GM10847 (cell line): ENCODE measurements around the gene WFDC5.

Experiments
- POLR2A ChIP-seq: IDR thresholded peaks from 2 replicates; pipeline ENCODE4 v1.6.1; 2011; ENCODE audit not compliant: insufficient read length; ENCODE audit errors: extremely low read depth

WFDC5 gene

DNA sequence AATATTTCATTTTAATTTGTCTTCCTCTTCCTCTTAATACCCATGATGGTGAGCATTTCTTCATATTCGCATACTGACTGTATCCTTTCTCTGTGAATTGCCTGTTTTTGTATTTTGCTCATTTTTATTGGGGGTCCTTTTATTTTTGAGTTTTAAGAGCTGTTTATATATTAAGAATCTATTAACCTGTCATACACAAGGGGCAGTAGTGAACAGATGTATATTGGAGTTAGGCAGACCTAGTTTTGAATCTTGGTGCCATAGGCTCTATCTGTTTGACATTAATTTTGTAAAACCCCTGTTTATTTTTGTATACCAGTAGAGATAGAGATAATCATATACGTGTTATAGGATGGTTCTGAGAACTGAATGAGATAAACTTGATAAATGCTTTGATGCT is 3.1 kb upstream of the WFDC5 start:
- no peak for TF ChIP-seq POLR2A

DNA sequence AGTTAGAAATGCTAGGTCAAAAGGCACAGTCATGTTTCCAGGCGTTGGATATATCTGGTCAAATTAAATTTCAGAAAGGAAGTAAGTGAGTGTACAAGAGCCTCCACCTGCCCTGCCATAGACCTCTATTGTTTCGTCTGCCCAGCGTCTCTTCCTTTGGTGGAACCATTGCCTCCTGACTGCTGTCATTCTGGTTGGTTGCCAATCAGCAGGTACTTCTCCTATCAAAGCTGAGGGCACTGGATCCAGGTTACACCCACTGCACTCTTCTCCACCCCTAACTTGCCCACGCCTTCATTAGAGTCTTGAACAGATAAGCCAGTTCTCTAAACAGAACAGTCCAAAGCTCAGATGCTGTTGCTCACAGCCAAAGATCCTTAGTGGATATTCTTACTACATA is 2.6 kb upstream of the WFDC5 start:
- TF ChIP-seq POLR2A: no peak

DNA sequence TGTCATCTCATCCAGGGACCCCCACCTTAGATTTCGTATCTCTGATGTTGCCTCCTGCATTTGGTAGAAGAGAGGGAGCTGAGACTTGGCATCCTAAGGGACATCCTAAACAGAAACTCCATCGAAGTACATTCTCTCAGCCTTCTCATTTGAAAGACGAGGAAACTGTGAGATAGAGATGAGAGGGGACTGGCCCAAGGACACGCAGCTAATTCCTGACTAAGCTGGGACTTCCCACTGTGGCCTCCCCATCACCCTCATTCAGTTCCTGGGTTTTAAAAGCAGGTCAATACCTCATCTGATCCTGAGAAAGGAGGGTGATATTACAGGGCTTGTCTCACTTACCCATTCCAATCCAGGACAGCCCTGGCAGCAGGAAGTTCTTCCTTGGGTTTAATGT is 855 bp upstream of the WFDC5 start:
- TF ChIP-seq POLR2A: no peak

DNA sequence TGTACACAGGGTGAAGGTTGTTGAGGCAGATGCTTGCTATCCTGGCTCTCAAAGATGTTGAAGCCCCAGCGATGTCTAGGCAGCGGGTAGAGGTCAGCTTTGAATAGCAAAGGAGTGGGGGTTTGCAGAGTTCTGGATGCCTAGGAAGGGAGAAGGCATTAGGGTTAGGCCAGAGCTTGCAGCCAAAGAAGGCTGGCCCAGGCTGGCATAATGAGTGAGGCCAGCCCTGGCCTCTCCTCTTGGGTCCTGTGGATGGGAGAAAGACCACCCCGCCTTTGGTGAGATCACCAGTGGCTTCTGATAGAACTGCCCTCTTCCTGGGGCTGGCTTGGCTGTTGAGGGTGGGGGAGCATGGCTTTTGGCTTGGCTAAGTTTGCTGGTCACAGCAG is 406 bp upstream of the WFDC5 start:
- TF ChIP-seq POLR2A: no peak

DNA sequence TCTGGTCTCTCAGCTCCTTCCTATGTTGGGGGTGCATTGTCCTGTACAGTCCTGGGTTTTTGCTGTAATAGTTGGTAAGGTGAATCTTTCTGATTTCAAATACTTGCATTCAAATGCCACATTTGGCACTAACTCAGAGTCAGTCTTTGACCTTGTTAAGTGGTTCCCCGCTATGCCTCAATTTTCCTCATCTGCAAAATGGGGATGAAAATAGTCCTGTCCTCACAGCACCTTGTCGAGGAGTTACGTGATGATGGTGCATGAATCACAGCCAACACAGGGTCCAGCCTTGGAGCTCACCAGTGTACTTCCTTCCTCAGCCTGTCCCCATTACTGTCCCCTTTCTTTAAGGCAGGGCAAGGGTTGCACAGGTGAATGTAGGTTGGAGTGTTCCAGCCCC is 1.1 kb downstream of the WFDC5 start:
- no peak for TF ChIP-seq POLR2A

- no peak for TF ChIP-seq POLR2A
These were observed 2.2 kb downstream of the WFDC5 start for GRCh38 chr20:45112754-45113153.

DNA sequence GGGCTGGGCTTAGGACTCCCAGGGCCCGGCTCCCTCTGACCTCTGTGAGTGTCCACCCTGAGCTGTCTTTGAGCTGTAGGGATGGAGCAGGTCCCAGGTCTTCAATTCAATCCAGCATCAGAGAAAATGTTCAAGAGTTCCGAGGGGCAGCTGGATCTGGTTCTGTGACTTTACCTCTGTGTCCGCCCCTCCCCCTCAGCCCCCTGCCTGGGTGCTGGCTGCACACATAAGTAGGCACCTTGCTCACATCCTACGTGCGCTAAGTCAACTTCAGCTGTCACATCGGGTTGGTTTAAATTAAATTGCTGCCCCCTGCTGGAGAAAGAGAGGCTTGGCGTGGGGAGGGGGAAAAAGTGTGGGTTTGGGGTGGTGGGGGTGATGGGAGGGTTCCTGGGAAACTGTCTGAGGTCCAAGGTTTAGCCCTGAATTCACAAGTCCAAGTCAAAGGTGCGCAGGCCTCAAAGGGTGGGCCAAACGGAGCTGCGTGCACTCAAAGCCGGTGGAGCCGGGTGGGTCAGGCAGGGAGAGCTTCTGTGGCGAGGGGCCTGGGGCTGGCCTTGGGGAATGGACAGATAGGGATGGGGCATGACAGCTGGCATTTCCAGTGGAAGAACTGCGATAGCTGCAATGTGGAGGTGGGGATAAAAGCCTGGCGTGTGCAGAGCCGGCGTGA is 3.0 kb downstream of the WFDC5 start:
- no peak for TF ChIP-seq POLR2A

DNA sequence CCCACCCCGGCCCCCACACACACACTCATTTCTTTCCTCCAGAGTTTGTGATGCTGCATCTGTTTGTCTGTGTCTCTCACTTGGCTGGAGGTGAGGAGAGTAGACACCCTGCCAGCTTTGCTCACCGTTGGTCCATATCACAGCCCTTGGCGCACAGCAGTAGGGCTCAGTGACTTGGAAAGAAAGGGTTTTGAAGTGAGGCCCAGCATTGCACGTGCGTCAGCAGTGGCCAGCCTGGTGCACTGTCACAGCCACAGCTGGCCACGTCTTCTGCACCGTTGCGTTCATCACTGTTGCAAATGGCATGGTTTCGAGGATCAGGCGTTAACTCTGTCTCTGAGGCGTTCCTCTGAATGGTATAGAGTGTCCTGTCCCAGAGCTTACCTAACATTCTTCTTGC is 3.7 kb downstream of the WFDC5 start:
- TF ChIP-seq POLR2A: no peak

GRCh38 chr20:45110301-45110700 is 4.7 kb downstream of the WFDC5 start:
- TF ChIP-seq POLR2A: no peak

DNA sequence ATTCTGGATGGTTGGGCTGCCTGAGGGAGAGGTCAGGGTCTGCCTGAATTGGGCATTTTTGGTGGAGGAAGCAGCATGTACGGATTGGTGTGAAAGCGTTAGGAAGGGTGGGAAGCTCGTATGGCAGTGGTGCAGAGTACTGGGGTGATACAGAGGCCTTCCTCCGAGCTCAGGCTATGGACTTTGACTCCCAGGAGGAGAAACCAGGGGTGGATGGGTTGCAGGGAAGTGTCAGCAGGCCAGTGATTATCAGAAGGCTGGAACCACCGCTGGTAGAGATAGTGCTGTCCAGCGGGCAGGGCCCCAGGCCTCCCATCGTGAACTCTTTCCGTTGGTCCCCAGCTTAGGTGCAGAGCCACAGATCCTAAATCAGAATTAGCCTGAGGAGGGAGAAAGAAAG is 5.3 kb downstream of the WFDC5 start:
- TF ChIP-seq POLR2A: no peak

GRCh38 chr20:45105317-45105716 is 9.7 kb downstream of the WFDC5 start:
- no peak for TF ChIP-seq POLR2A

DNA sequence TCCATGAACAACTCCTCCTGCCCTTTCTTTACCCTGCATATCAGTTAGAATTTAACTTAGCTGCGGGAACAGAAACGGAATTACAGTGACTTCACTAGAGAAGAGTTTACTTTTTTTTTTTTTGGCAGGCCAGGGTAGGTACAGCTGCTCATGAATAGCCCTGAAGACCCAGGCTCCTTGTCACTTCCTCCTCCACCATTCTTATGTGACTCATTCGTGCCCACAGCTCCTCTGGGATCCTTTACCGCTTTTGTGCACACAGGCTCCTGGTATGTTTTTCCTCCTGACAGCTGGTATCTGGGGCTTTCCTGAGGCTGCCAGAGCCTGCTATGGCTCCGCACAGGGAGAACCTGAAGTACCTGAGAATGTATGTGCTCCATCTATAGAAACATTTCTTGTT is 10.2 kb downstream of the WFDC5 start:
- no peak for TF ChIP-seq POLR2A

GRCh38 chr20:45103072-45103471 is 11.9 kb downstream of the WFDC5 start:
- TF ChIP-seq POLR2A: no peak

- no peak for TF ChIP-seq POLR2A
These were observed 13.6 kb downstream of the WFDC5 start for GRCh38 chr20:45101333-45101850.

DNA sequence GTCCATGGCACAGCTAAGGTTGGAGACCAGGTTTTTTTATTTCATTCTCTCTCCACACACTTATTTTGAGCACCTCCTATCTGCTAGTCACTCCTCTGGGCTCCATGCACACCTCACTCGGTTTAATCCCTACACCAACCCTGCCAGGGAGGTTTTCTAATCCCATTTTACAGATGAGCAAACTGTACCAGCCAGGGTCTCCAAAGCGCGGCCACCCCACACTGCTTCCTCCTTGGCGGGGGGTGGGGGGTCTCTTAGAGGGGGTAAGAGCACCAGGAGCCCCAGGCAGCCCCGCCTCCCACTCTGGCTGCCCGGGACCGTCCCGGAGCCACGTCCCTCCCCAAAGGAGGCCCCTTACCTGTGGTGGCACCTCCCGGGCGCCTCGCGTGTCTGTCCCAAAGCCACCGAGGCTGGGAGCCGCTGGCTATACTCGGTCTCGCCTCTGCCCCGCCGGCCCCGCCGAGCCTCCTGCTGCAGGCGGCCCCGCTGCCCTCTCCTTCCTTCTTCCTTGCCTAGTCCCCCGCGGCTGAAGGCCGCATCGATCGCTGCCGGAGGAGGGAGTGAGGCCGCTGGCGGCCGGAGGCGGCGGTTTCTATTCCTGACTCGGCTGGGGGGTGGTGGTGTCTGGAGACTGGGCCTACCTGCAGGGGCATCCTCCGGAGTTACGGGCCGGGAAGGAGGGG is 14.3 kb downstream of the WFDC5 start, which contains the start of gene KCNS1:
Gene KCNS1, minus strand, starts transcription at position 565 of the 683 bp plus-strand sequence. CDS start 1,891 bp downstream, outside the sequence.
- no peak for TF ChIP-seq POLR2A

- TF ChIP-seq POLR2A: no peak
These were observed 16.7 kb downstream of the WFDC5 start for GRCh38 chr20:45098103-45098773.
